ENCODE measurements around the gene CAMK2N2.

CAMK2N2 gene

DNA sequence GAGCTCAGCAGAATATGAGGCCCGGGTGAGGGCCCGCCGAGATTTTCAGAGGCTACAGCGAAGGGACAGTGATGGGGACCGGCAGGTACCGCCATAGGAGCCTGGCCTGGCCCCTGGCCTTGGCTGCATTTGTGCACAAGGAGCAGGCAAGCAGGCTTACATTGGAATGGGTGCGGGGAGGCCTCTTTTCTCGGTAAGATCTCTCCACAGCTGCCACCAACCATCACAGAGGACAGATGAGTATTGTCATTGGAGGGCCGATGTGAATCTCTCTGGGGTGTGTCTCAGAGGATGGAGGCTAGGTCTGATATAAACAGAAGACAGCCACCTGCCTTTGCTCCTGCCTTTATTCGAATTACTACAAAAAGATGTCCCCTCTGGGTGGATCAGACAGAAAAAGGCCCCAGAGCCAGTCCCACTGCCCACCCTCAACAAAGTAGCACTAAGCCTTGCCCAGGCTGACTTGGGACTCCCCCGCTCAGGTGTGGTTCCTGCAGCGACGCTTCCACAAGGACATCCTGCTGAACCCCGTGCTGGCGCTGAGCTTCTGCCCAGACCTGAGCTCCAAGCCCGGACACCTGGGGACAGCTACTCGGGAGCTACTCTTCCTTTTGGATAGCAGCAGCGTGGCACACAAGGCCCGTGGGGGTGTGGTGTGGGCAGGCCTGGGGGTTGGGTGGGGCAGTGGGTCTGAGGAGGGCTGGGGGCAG, 26.5 kb downstream of the CAMK2N2 start:
- H3K36me3 ChIP-seq (ENCODE audit: control insufficient read depth, insufficient read depth, low read length), result no peaks in the 10 kb centered on the region
- H3K4me2 ChIP-seq (ENCODE audit: low read length), result no peak overlapping the region
- H3K23ac ChIP-seq (ENCODE audit: low read length), result no peak overlapping the region
- H3K79me1 ChIP-seq (ENCODE audit: low read length), result no peaks in the 10 kb centered on the region
- H2BK5ac ChIP-seq (ENCODE audit: low read length), result no peak overlapping the region
- no peak overlapping the region for H3K4ac ChIP-seq (ENCODE audit: low read depth, low read length)
- no peak overlapping the region for H3K18ac ChIP-seq (ENCODE audit: low read length)
- no peak overlapping the region for H3K9ac ChIP-seq (ENCODE audit: low read length)
- no peak overlapping the region for H2AK5ac ChIP-seq (ENCODE audit: low read length)
- no peak overlapping the region for H4K5ac ChIP-seq (ENCODE audit: low read length)
- H2BK120ac ChIP-seq (ENCODE audit: low read depth, low read length), result no peak overlapping the region
- no peak overlapping the region for H3K4me3 ChIP-seq (ENCODE audit: low read length)
- H2BK15ac ChIP-seq (replicated peaks; ENCODE audit: low read depth), result no peak overlapping the region
- no peaks in the 10 kb centered on the region for H3K4me1 ChIP-seq (ENCODE audit: control insufficient read depth, low read depth, low read length)
- H4K8ac ChIP-seq (ENCODE audit: low read depth, low read length), result no peak overlapping the region
- WGBS (ENCODE audit: extremely low coverage, insufficient coverage, low lambda C conversion rate), result no CpG with 5 or more reads among the region's 19 CpGs
- no peak overlapping the region for H3K27ac ChIP-seq (ENCODE audit: low read depth, low read length)
- DNase-seq, result no peak
- H3K56ac ChIP-seq (ENCODE audit: low read length), result no peak overlapping the region
- peaks cover 30% of the 10 kb centered on the region for H3K27me3 ChIP-seq (ENCODE audit: insufficient read depth, low read length, poor library complexity)
- H3K79me2 ChIP-seq (ENCODE audit: control insufficient read depth, insufficient read depth, low read length), result no peaks in the 10 kb centered on the region

- Histone ChIP-seq H3K4me1 (ENCODE audit: control insufficient read depth, low read depth, low read length) (no peaks in the 10 kb centered on the region), H2BK15ac (replicated peaks; ENCODE audit: low read depth) (no peak overlapping the region), H3K56ac (ENCODE audit: low read length) (no peak overlapping the region), H2BK120ac (ENCODE audit: low read depth, low read length) (no peak overlapping the region), H3K23ac (ENCODE audit: low read length) (no peak overlapping the region), H3K36me3 (ENCODE audit: control insufficient read depth, insufficient read depth, low read length) (no peaks in the 10 kb centered on the region), H4K5ac (ENCODE audit: low read length) (no peak overlapping the region), H3K18ac (ENCODE audit: low read length) (no peak overlapping the region), H3K79me2 (ENCODE audit: control insufficient read depth, insufficient read depth, low read length) (no peaks in the 10 kb centered on the region), H3K4ac (ENCODE audit: low read depth, low read length) (no peak overlapping the region), H3K79me1 (ENCODE audit: low read length) (no peaks in the 10 kb centered on the region), H4K8ac (ENCODE audit: low read depth, low read length) (no peak overlapping the region), H3K9ac (ENCODE audit: low read length) (no peak overlapping the region), H3K27me3 (ENCODE audit: insufficient read depth, low read length, poor library complexity) (peaks cover 34% of the 10 kb centered on the region), H3K4me3 (ENCODE audit: low read length) (no peak overlapping the region), H2BK5ac (ENCODE audit: low read length) (no peak overlapping the region), H3K27ac (ENCODE audit: low read depth, low read length) (no peak overlapping the region), H3K4me2 (ENCODE audit: low read length) (no peak overlapping the region), H2AK5ac (ENCODE audit: low read length) (no peak overlapping the region)
- DNase-seq, result no peak
- no CpG with 5 or more reads among the region's 4 CpGs for WGBS (ENCODE audit: extremely low coverage, insufficient coverage, low lambda C conversion rate)
Observed at GRCh38 chr3:184234224-184234623, 27.1 kb downstream of the CAMK2N2 start.

DNA sequence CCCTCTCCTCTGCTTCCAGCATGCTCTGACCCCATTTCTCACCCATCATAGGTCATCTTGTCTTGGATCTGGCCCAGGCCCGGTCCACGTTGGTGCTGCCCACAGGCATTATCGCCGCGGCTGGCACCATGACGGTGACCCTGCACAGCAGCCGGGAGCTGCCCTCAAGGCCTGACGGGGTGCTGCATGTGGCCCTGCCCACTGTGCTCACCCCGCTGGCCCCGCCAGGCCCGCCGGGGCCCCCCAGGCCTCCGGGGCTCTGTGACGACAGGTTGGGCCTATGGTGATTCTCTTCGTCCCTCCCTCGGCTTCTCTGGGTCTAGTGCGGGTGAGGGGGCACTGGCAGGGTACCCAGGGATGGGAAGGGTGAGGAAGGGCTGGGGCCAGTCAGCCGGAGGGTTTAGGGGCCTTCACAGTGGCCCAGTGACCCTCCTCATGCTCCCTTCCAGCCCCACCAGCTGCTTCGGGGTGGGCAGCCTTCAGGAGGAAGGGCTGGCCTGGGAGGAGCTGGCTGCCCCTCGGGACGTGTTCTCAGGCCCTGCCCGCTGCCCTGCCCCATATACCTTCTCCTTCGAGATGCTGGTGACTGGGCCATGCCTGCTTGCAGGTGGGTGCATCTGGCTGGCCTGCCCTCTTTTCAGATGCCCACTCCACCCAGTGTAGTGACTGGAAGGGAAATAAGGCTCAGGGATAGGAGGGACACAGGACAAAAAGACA, 28.1 kb downstream of the CAMK2N2 start:
- Histone ChIP-seq H3K18ac (ENCODE audit: low read length) (no peak overlapping the region), H3K9ac (ENCODE audit: low read length) (no peak overlapping the region), H2BK5ac (ENCODE audit: low read length) (no peak overlapping the region), H2BK120ac (ENCODE audit: low read depth, low read length) (no peak overlapping the region), H3K4me2 (ENCODE audit: low read length) (no peak overlapping the region), H3K36me3 (ENCODE audit: control insufficient read depth, insufficient read depth, low read length) (no peaks in the 10 kb centered on the region), H3K79me1 (ENCODE audit: low read length) (no peaks in the 10 kb centered on the region), H3K27me3 (ENCODE audit: insufficient read depth, low read length, poor library complexity) (peaks cover 40% of the 10 kb centered on the region), H2AK5ac (ENCODE audit: low read length) (no peak overlapping the region), H3K79me2 (ENCODE audit: control insufficient read depth, insufficient read depth, low read length) (no peaks in the 10 kb centered on the region), H3K4me3 (ENCODE audit: low read length) (no peak overlapping the region), H3K4me1 (ENCODE audit: control insufficient read depth, low read depth, low read length) (no peaks in the 10 kb centered on the region), H3K56ac (ENCODE audit: low read length) (no peak overlapping the region), H3K4ac (ENCODE audit: low read depth, low read length) (no peak overlapping the region), H4K8ac (ENCODE audit: low read depth, low read length) (no peak overlapping the region), H4K5ac (ENCODE audit: low read length) (no peak overlapping the region), H3K27ac (ENCODE audit: low read depth, low read length) (no peak overlapping the region), H2BK15ac (replicated peaks; ENCODE audit: low read depth) (no peak overlapping the region), H3K23ac (ENCODE audit: low read length) (no peak overlapping the region)
- WGBS (ENCODE audit: extremely low coverage, insufficient coverage, low lambda C conversion rate), result no CpG with 5 or more reads among the region's 23 CpGs
- DNase-seq, result no peak

GRCh38 chr3:184231671-184232070, 29.7 kb downstream of the CAMK2N2 start:
- Histone ChIP-seq H3K4me1 (ENCODE audit: control insufficient read depth, low read depth, low read length) (no peaks in the 10 kb centered on the region), H3K79me1 (ENCODE audit: low read length) (no peaks in the 10 kb centered on the region), H2BK15ac (replicated peaks; ENCODE audit: low read depth) (no peak overlapping the region), H3K27ac (ENCODE audit: low read depth, low read length) (no peak overlapping the region), H4K5ac (ENCODE audit: low read length) (no peak overlapping the region), H4K8ac (ENCODE audit: low read depth, low read length) (no peak overlapping the region), H3K4ac (ENCODE audit: low read depth, low read length) (no peak overlapping the region), H3K4me2 (ENCODE audit: low read length) (no peak overlapping the region), H3K79me2 (ENCODE audit: control insufficient read depth, insufficient read depth, low read length) (no peaks in the 10 kb centered on the region), H2BK120ac (ENCODE audit: low read depth, low read length) (no peak overlapping the region), H3K36me3 (ENCODE audit: control insufficient read depth, insufficient read depth, low read length) (no peaks in the 10 kb centered on the region), H3K9ac (ENCODE audit: low read length) (no peak overlapping the region), H3K27me3 (ENCODE audit: insufficient read depth, low read length, poor library complexity) (peaks cover 41% of the 10 kb centered on the region), H3K23ac (ENCODE audit: low read length) (no peak overlapping the region), H3K18ac (ENCODE audit: low read length) (no peak overlapping the region), H2BK5ac (ENCODE audit: low read length) (no peak overlapping the region), H2AK5ac (ENCODE audit: low read length) (no peak overlapping the region), H3K56ac (ENCODE audit: low read length) (no peak overlapping the region), H3K4me3 (ENCODE audit: low read length) (no peak overlapping the region)
- DNase-seq, result no peak
- no CpG with 5 or more reads among the region's 3 CpGs for WGBS (ENCODE audit: extremely low coverage, insufficient coverage, low lambda C conversion rate)

- Histone ChIP-seq H2BK5ac (ENCODE audit: low read length) (no peak overlapping the region), H3K79me1 (ENCODE audit: low read length) (no peaks in the 10 kb centered on the region), H3K56ac (ENCODE audit: low read length) (no peak overlapping the region), H3K4ac (ENCODE audit: low read depth, low read length) (no peak overlapping the region), H3K27me3 (ENCODE audit: insufficient read depth, low read length, poor library complexity) (peaks cover 41% of the 10 kb centered on the region), H3K4me2 (ENCODE audit: low read length) (no peak overlapping the region), H4K8ac (ENCODE audit: low read depth, low read length) (no peak overlapping the region), H3K36me3 (ENCODE audit: control insufficient read depth, insufficient read depth, low read length) (no peaks in the 10 kb centered on the region), H2AK5ac (ENCODE audit: low read length) (no peak overlapping the region), H2BK120ac (ENCODE audit: low read depth, low read length) (no peak overlapping the region), H4K5ac (ENCODE audit: low read length) (no peak overlapping the region), H2BK15ac (replicated peaks; ENCODE audit: low read depth) (no peak overlapping the region), H3K27ac (ENCODE audit: low read depth, low read length) (no peak overlapping the region), H3K4me1 (ENCODE audit: control insufficient read depth, low read depth, low read length) (no peaks in the 10 kb centered on the region), H3K79me2 (ENCODE audit: control insufficient read depth, insufficient read depth, low read length) (no peaks in the 10 kb centered on the region), H3K9ac (ENCODE audit: low read length) (no peak overlapping the region), H3K18ac (ENCODE audit: low read length) (no peak overlapping the region), H3K4me3 (ENCODE audit: low read length) (no peak overlapping the region), H3K23ac (ENCODE audit: low read length) (no peak overlapping the region)
- no CpG with 5 or more reads among the region's 79 CpGs for WGBS (ENCODE audit: extremely low coverage, insufficient coverage, low lambda C conversion rate)
- no peak for DNase-seq
Observed at GRCh38 chr3:184230603-184231528, 30.5 kb downstream of the CAMK2N2 start.

Measured in mesendoderm (in vitro differentiated cells).